HG03378 (cell line): Measurements from ENCODE around the gene CARS2.
"Not testable (repeated sequence)": the region's sequence is repeated elsewhere in the genome, so short reads cannot be mapped to it uniquely, and the experiment has no call there.

ENCODE experiments used
- ATAC-seq: cut with Tn5 transposase; IDR thresholded peaks from one replicate; pipeline ENCODE4 v1.9.1; 2021; ENCODE audit warnings: mild to moderate bottlenecking, moderate library complexity; ENCODE audit not compliant: unreplicated experiment

The CARS2 gene

DNA sequence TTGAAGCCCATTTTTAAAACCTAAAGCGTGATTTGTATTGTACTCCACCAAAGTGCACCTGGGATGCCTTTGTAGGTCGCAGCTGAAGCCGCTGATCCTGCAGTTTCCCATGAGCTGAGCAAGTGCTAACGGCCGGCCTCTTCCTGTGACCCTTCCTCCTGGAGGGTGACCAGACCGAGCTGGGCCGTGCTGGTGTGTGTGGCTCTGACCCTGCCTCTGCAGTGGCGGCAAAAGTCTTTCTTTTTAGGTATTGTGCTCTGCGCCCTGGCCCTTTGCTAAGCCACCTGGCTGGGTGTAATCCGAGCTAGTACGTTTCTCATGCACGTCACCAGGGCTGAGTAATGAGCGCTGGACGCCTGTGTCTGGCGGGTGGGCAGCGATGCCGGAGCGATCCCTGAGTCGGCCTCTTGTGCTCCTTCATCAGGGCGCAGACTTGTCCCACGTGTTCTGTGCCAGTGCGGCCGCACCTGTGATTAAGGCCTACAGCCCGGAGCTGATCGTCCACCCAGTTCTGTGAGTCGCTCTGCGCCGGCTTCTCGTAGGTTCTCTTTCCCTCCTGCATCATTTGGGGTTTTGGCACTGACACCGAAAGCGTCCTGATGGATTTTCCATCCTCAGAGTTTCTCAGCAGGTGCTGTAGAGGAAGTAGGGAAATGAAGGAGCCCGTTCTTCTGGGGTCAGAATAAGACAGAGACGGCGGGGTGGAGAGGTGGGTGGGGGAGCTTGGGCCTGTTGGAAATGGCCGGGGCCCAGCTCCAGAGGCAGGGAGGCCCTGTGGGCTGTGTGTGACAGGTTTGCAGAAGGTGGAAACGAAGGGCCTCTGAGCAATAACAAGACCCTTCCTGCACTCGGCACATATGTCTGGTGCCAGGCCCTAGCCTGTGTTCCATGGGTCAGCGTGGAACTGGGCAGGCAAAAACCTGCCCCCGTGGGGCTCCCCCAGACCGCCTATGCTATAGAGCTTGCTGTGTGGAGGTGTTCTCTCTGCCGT lies 80.9 kb downstream of the CARS2 start:
- ATAC-seq: no peak

DNA sequence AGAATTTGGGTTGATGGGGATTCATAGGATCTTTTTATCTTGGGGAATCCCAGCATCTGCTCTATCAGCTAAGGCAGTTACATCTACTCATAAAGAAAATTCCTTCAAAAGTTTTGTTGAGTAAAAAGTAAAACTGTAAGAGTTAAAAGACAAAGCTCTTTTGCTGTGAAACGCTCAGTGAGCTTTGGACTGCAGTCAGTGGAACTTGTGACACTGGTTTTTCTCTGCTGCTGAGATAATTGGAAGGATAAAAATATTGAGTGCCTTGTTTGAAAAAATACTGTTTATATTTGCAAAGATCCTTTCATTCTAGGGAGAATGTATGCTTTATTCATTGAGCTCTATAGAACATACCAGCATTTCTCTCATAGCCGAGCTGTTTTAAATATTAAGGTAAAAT lies 85.3 kb downstream of the CARS2 start:
- no peak for ATAC-seq

DNA sequence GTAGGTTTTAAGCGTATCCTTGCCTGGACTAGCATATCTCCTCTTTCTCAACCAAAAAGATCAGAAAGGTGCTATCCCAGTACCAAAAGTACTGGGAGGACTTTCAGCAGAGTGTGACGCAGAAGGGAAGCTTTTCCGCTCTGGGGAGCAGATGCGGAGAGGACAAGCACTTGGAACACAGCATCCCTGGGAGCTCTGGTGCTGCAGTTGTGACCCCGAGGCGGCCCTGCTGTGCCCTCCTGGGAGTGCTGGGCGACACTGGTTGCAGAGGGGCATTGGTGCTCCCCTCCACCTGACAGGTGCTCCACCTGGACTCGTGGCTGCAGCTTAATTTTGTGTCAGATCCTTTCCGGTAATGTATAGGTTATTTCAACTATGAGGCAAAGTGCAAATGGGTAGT lies 87.1 kb downstream of the CARS2 start:
- ATAC-seq: no peak

DNA sequence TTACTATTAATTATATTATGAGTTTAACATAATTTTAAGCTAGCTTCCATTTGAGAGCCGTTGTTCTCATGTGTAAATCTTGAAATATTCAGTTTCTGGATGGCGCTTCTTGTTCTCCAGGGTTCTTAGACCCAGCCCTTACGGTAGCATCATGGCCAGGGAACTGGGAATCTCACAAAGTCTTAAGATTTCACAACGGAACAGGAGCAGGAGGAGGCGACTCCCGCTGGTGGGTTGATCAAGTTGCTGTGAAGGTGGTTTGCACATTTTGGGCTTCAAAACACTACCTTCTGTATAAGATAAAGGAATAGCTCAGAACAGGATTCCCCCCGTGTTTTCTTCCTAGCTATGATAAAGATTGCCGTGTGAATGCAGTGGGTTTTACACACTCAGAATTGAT lies 87.7 kb downstream of the CARS2 start:
- no peak for ATAC-seq

DNA sequence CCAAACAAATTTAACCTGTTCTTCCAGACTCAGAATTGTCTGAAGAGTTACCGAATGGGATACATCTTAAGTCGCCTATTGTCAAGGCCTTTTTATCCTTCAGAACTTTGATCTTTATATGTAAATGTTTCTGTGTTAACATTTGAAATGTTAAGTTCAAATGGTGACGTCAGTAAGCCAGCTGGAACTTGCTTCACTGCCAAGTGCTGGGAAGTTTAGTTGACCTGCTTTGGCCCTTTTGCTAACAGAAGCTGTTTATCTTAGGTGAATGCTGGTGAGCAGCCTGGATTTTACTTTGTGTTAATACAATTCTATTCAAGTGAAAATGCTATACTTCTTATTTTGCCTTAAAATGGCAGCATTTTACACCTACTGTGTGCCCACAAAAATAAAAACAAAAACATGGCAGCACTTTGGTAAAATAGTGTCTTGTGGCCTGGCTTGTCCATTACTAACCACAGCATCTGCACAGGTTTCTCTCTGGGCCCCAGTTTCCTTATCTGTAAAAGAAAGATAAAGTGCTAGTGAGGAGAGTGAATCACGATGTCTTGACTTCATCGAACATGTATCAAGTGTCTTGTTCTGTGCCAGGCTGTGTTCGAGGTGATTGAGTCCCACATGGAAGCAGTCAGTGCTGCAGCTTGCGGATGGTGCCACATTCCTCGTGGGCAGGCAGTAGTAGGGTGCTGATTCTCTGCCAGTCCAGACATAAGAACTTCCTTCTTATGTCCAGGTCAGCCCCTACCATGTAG lies 88.4 kb downstream of the CARS2 start:
- ATAC-seq: no peak

DNA sequence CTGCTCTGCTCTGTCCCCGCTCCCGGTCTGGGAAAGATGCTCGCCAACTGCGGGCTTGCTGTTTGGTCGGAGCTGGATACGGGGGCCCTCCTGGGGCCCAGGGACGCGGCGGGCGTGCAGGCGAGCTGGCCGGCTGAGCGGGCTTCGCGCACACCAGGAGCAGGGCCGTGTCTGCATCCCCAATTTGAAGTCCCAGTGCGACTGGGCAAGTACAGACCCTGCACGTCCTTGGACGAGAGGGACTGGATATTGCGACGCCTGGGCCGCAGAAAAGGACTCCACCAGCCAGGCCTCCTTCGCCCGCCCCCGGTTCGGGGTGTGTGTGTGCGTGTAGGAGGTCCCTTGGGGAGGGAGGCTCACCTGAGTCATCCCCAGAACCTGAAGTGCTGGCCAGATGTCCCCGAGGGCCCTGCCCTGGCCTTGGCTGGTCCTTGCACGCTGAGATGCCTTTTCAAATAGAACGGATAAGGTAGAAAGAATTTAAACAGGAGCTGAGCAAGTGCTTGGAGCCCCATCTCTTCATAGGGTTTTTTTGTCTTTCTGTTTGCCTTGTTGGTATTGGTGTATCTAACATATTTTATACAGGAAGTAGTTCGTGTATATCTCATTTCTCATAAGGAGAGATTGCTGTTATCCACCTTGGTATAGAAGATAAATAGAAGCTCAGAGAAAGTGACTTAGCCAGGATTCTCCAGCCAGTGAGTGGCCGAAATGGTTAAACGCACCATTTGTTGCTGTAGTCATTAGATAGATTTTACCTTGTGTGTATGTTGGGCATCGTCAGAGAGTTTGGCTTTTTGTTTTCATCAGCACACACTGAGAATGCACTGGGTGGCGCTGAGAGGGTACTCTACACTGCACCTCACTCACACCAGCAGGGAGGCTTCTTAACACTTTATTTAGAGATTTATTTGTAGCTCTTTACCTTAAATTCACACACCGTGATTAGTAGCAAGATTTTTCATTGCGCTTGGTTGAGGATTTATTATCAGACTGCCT lies 89.5 kb downstream of the CARS2 start:
- ATAC-seq: peak; percentile 64

DNA sequence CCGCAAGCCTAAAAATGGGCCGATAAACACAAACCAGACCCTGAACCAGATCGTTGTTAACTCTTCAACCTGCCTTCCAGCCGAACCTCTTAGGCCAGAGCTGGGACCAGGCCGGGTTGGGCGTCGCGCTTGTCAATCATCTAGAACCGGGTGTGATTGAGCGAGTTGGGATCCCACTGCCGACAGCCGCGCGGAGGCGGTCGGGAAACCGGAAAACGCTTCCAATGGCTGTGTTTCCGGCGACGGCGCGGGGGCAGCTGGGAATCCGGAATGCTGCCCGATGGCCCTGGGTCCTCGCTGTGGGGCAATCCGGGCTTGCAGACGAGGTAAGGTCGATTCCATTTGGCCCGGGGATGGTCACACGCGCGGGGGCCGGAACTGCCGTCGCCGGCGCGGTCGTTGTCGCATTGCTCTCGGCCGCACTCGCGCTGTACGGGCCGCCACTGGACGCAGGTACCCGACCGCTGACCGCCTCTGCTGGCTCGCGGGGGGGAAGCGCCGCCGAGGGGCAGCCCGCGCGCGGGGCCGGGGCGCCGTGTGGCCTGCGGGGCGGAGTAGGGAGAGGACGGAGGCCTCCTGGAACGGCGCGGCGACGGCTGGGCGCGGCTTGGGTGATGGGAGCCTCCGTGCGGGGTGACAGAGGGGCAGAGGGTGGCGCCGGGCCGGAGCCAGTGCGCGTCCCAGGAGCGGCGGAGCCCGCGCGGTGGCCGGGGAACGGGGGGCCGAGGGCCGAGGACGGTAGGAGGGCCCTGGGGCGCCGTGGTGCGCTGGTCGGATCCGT lies 90.4 kb downstream of the CARS2 start, which contains the start of gene NAXD:
NAXD (plus strand) TSS at position 224 of the 781 bp plus-strand sequence; CDS start at position 281, 57 bp downstream.
- ATAC-seq: peak; percentile 66

DNA sequence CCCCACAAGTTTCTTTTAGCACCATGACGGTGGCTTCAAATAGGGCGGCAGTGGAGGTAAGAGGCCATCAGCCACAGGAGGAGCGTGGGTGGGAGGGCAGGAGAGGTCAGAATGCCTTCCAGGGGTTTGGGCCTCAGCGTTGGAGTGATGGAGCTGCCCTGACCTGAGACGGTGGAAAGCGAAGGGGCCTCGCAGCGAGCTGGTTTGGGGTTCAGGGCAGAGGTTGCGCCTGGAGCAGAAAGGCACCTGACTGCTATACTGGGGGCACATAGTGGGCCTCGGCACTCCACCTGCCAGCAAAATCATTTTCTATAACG lies 91.0 kb downstream of the CARS2 start:
- ATAC-seq: no peak

DNA sequence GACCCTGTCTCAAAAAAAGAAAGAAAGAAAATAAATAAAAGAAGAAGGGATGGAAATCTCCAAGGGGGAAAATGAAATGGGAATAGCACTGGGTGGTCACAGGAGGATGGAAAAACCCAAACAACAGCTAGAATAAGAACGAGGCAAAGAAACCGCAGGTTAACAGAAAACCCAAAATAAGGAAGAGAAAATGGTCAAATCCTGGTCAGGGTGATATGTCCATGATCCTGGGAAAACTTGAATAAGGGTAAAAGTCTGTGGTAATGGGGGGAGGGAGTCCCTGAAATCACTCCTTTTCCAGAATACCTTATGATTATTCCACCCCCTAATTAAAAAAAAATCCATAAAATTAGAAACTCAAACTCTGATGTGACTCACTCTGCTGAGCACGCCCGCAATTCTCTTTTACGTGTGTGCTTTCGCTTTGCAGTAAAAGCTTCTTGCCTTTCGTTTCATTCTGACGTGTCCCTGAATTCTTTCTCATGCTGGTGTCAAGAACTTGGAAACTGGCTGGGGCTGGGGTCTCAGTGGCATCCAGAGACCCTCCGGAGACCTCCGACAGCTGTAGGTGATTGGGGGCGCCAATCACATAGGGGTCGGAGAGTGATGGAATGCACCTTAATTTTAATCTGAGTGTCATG lies 94.8 kb downstream of the CARS2 start:
- ATAC-seq: peak; percentile 66

DNA sequence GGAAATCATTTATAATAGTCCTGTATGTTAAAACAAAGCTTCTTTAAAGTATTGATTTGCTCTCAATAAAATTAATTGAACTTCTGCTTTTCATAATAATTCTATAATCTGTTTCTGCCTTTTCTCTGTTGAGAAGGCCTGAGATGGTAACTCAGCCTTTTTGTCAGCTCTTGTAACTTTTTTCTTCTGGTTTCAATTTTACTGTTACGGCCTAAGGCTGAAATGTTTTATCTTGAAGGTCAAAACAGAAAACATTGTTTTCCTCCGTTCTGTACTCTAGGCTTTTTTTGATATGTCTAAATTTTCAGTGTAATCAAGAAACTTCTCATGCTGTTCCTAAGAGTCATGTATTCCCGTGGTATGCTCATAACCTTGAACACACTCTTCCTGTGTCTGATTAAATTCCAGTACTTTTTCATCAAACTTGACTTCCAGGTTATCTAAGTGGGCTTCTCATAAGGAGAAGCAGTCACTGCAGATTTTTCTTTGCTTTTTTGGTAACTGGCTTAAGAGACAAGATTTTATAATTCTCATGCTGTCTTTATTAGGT lies 98.2 kb downstream of the CARS2 start:
- ATAC-seq: no peak

DNA sequence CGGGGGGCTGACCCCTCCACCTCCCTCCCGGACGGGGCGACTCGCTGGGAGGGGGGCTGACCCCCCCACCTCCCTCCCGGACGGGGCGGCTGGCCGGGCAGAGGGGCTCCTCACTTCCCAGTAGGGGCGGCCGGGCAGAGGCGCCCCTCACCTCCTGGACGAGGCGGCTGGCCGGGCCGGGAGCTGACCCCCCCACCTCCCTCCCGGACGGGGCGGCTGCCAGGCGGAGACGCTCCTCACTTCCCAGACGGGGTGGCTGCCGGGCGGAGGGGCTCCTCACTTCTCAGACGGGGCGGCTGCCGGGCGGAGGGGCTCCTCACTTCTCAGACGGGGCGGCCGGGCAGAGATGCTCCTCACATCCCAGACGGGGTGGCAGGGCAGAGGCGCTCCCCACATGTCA lies 99.6 kb downstream of the CARS2 start:
- ATAC-seq: not testable (repeated sequence)

DNA sequence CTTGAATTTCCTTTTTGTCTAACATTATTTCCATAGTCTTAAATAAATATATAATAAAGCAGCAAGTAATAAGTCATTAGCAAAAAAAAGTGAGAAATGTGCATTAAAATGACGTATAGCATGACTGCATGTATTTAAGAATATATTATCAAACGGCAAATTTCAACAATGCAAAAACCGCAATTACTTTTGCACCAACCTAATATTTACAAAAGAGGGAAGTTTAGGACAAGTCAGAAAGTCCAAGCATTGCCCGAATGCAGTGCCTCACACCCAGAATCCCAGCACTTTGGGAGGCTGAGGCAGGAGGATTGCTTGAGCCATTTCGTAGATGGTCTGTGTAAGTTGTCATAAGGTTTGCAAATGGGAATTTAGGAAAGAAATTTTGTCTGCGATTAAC lies 100.8 kb downstream of the CARS2 start:
- ATAC-seq: no peak

DNA sequence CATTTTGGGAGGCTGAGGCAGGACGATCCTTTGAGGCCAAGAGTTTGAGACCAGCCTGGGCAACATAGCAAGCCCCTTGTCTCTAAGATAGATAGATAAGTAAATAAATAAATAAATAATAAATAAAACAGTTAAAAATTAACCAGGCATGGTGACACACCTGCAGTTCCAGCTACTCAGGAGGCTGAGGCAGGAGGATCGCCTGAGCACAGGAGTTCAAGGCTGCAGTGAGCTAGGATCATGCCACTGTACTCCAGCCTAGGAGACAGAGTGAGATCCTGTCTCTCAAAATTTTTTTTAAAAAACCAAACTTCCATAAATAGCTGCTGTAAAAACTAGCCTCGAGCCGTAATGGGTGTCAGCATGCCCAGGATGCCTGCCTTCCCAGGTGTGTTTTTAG lies 104.9 kb downstream of the CARS2 start:
- ATAC-seq: no peak

DNA sequence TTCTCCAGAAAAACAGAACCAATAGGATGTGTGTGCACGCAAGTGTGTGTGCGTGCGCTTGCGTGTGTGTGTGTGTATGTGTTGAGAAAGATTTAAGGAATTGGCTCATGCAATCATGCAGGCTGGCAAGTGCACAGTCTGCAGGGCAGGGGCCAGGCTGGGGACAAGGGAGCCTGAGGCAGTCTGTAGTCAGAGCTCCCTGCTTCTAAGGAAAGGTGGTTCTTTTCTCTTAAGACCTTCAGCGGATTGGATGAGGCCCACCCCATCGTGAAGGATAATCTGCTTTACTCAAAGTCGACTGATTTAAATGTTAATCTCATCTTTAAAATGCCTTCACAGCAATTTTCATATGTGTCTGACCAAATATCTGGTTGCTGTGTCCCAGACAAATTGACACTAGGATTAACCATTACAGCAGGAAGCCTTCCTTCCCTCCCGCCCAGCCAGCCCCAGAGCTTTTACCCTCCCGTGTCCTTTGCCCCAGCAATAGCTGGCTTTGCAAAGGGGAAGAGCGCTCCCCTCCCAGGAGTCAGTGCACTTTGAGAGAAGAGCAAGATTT lies 105.6 kb downstream of the CARS2 start:
- no peak for ATAC-seq

DNA sequence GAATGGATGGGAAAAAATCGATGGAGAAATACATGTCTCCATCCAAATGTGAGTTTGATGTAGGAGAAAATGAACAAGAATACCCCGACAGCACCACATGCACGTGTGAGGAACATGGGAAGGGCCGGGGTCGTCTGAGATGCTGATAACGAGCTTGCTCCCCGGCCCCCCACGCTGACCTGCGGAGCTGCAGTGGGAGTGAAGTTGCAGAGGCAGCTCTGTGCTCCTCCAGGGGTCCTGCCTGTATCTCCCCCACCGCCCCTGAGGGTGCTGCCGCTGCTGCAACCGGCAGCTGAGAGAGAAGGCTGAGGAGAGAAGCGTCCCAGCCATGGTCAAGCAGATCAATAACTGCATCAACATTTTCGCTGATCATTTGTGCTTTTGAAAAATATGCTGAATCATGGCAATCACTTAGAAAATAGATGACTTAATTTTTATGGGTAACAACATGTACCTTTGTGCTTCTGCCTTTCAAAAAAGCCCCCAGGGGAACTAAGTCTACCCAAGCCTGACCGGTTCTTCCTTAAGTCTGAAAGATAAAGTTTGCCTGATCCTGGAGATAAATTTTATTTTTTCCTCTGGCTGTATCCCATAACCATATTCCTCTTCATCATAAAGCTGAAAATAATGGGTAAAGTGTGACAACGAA lies 108.8 kb downstream of the CARS2 start:
- no peak for ATAC-seq

DNA sequence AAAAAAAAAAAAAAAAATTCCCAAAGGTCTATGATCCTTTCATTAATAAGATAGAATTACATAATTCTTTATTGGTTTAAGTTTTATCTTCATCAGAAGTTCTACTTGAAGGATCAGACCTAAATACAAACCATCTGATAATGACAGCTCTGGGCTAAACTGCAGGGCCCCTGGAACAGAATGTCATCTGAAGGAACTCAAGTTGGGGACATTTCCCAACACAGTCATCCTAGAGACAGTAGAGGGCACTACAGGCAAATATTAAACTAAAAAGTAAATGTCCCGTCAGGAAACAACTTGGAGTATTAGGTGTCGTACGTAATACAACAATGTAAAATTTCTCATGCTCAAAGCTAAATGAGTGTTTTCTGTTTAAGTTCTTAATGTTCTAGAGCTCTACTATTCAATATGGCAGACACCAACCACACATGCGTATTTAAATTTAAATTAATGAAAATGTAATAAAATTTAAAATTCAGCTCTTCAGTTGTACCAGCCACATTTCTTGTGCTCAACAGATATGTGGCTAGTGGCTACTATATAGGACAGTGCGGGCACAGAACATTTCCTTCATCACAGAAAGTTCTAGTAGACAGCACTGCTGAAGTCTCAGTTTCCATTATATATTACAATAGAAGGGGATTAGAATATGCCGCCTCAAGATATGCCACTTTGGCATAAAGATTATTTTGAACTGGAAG lies 112.3 kb downstream of the CARS2 start:
- peak; percentile 90 for ATAC-seq

DNA sequence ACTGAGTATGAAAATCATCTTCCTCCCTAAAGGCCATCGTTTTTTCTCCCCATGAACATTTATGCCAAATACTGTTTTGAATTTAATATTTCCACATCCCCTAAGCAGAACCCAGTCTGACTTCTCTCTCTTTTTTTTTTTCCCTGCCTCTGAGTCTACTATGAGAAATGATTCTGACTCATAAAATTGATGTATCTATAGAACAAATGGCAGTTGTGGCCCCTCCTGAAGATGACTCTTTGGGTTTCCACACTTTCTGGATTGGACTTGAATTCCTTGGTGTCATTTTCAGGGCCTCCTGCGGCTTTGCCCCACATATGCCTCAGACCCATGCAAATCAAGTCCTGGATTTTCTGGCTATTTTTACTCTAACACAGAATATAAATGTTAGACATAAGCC lies 113.3 kb downstream of the CARS2 start:
- no peak for ATAC-seq
